Stimulated activated CD4-positive, alpha-beta T cell treated with anti-CD3 and anti-CD28 coated beads, Interleukin-2, amount 100 ng/mL, for 48 hours (primary cell): Measurements from ENCODE around the gene FBXO4.
"Not testable (repeated sequence)": the region's sequence is repeated elsewhere in the genome, so short reads cannot be mapped to it uniquely, and the experiment has no call there.

ENCODE experiments used
- DNase-seq, 2 donors: peaks; one replicate each; pipeline ENCODE4 v3.0.0-alpha.2; 2020

Gene FBXO4

GRCh38 chr5:41925555-41925951, 472 bp downstream of the FBXO4 start:
- peak; percentile 16 to 34 for DNase-seq

DNA sequence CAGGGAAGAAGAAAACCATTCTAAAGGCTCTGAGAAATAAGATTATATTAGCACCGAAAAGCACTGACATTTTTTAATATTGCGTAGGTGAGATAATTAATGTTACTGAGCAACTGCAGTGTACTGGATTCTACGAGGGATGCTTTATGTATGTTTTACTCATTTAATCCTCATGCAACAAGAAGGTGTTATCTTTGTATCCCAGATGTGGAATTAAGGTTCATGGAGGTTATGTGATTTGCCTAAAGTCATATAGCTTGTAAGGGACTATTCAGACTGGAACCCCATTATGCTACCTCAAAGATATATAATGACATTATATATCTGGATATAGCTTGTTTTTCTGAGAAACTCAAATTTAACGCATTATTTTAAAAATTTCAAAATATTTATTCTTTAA, 2.5 kb downstream of the FBXO4 start:
- no peak for DNase-seq

DNA sequence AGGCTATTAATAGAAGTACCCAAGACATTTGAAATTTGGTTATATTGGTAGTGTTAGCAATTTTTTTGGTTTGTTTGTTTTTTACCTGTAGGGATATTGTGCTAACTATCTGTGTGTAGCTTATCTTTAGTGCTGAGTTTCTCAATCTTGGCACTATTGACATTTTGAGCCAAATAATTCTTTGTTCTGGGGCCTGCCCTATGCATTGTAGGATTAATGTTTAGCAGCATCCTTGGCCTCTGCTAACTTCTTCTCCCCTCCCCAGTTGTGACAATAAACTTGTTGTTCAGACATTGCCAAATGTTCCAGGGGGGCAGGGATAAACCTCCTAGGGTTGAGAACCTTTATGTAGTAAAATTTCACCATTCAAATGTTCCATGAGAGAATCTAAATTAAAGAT, 4.0 kb downstream of the FBXO4 start:
- no peak for DNase-seq

GRCh38 chr5:41932770-41933169, 7.7 kb downstream of the FBXO4 start:
- DNase-seq = no peak

- no peak for DNase-seq
These were observed 10.5 kb downstream of the FBXO4 start for GRCh38 chr5:41935544-41935943.

DNA sequence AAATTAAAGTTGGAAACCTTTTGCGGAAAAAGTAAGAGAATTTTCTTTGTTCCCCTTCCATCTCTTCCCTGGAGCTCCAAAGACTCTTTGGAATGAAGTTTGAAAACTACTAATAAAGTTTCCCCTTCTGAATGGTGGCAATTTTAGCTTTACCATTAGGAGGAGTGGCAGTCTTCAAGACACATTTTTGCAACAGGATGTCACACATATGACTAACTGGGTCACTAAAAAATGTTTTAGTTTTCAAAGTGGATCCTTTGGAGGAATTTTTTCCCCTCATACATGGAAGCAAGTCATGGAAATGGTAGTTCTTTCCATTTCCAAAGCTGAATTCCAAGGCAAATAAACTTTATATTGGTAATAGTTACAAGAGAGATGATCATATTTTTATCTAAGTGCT, 15.6 kb downstream of the FBXO4 start:
- DNase-seq = no peak

GRCh38 chr5:41945332-41945955, 20.4 kb downstream of the FBXO4 start:
- DNase-seq = not testable (repeated sequence)

GRCh38 chr5:41951224-41951623, 26.1 kb downstream of the FBXO4 start:
- DNase-seq = no peak

GRCh38 chr5:41954286-41954685, 29.2 kb downstream of the FBXO4 start:
- DNase-seq = no peak

DNA sequence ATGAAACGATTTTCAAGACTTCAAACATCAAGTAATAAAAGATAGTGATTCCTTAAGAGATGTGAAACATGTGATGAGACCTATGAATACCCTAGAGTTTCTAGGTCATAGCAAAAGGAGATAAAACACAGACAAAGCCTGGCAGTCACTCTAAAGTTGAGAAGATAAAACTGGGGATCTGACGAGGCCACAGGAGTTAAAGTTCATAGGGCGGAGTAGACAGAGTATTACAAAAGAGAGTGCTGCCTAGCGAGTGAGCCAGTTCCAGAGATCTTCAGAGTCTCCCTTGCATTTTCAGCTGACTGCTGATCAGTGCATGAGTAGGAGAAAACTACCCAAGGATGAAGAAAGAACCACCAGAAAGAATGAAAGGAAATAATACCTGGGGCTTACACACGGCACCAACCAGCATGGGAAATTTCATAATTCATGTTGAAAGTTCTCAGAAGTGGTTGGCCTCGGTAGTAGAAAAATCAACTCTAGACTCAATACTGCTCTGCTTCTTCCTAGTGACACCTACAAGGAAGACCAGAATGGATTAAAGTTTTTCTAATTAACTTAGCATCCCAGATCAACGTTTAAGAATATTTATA, 30.4 kb downstream of the FBXO4 start:
- no peak for DNase-seq

GRCh38 chr5:41956943-41957342, 31.9 kb downstream of the FBXO4 start:
- DNase-seq = no peak

DNA sequence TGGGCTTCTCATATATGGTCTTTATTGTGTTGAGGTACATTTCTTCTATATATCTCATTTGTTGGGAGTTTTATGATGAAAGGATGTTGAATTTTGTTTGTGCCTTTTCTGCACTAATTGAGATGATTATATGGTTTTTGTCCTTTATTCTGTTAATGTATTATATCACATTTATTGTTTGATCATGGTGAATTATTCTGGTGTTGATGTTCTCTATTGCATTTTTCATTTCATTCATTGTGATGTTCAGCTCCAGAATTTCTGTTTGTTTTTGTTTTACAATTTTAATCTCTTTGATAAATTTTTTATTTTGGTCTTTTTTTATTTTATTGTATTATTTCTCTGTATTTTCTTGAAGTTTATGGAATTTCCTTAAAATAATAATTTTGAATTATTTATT, 35.4 kb downstream of the FBXO4 start:
- DNase-seq = no peak

- no peak for DNase-seq
These were observed 36.7 kb downstream of the FBXO4 start for GRCh38 chr5:41961736-41962135.

GRCh38 chr5:41962491-41962890, 37.4 kb downstream of the FBXO4 start:
- no peak for DNase-seq

DNA sequence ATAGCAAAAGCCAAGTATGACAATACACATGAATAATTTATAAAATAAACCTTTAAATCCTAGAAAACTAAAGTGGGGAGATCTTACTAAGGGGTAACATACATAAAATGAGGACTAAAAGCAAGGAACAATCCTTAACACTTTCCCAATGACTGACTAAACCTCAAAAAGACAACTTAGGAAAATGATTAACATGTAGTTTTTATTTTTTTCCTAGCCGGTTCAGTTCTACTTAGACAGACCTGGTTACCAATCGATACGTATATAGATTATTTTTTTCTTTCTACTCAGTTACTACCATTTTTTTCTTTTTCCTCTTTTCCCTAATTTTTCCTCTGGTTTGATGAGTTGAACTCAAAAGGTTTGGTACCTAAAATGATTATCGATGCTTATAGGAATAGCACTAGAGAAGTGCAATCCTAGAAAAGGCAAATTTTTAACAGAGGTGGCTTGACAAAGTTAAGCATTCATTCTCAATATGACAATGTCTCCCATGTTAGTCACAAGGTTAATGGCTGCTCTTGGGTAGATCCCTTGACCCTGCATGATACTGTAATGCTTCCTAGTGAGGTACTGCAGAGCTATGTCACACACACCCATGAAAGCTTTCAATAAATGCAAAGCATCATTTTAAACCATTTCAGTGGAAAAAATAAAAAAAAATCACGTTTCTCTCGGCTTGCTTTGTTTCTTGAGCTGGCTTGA, 41.5 kb downstream of the FBXO4 start:
- DNase-seq = no peak

DNA sequence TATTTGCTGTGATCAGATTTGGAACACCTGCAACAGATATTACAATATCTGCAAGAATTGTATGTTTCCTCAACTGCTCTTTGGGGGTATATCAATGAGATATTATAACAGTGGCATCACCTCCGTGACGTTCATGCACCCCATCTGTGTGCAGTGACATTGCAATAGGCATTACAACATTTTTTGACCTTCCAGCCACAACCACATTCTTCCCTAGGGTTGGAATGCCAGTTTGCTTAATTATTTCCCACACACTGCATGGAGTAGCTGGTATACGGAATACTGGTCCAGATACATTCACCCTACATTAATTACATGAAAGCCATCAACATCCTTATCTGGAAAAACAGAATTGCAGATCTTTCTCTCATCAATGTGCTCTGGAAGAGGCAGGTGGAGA, 42.3 kb downstream of the FBXO4 start:
- no peak for DNase-seq

DNA sequence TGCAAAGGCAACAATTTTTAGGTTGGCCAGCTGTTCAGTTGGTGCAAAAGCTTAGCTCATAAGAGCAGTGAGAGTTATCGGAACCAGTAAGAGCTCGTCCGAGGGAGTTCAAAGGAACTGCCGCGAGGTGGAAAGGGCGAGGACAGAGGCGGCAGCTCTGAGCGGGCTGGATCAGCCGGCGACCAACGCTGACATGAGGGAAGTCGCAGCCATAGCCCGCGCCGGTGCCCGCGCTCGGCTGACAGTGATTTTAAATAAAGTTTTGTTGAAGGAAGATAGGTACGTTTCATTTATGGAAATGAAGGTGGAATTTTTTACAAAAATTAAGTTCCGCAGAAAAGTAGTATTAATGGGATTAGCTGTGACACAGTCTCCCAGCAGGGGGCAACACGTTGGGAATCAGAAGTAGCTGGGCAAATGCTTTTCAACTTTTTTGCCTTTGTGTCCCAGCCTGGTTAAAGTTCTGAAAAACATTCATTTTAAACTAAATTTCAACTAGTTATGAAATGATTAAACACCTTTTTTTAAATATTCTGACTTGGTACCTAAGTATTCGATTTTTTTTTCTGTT, 43.2 kb downstream of the FBXO4 start:
- DNase-seq = no peak

DNA sequence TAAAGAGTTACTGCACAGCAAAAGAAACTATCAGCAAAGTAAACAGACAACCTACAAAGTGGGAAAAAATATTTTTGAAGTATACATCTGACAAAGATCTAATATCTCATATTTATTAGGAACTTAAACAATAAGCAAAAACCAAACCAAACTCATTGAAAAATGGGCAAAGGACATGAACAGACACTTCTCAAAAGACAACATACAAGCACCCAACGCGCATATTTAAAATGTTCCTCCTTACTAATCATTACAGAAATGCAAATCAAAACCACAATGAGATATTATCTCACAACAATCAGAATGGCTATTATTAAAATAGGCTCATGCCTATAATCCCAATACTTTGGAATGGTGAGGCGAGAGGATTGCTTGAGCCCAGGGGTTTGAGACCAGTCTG, 48.0 kb downstream of the FBXO4 start:
- no peak for DNase-seq

- DNase-seq = no peak
These were observed 48.8 kb downstream of the FBXO4 start for GRCh38 chr5:41973887-41974286.

DNA sequence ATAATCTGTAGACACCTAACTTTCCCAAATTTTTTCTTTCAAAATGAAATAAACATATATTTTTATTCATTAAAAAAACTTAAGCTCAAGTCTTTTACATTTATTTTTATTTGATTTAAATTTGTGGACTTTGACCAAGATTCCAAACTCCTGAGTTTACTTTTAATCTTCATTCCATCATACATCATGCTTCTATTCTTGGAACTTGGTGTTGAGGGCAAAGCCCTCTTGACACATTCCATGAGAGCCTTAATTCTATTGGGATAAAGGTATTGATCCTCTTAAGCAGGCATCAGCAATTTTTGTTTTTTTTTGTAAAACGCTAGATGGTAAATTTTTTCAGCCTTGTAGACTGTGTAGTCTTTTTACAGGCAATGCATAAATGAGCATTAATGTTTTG, 53.6 kb downstream of the FBXO4 start:
- no peak for DNase-seq

- no peak for DNase-seq
These were observed 55.3 kb downstream of the FBXO4 start for GRCh38 chr5:41980396-41980795.

GRCh38 chr5:41980870-41981269, 55.8 kb downstream of the FBXO4 start:
- DNase-seq = no peak

DNA sequence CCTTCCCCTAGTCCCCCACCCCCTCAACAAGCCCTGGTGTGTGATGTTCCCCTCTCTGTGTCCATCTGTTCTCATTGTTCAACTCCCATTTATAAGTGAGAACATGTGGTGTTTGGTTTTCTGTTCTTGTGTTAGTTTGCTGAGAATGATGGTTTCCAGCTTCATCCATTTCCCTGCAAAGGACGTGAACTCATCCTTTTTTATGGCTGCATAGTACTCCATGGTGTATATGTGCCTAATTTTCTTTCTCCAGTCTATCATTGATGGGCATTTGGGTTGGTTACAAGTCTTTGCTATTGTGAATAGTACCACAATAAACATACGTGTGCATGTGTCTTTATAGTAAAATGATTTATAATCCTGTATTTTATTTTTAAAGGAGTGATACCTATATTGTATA, 57.8 kb downstream of the FBXO4 start:
- DNase-seq = not testable (repeated sequence)

- no peak for DNase-seq
These were observed 58.2 kb downstream of the FBXO4 start for GRCh38 chr5:41983284-41983683.
